Kidney epithelial cell (primary cell): Measurements from ENCODE around the gene SCGB1D1. TPM values are rescaled to one million over a fixed set of nuclear protein-coding genes. Genes with fewer than 3 reads are reported as not detected.

Source experiments
- DNase-seq: peaks from one replicate; pipeline ENCODE4 v3.0.0-alpha.2; 2010; ENCODE audit warnings: low read depth
- H3K27me3 ChIP-seq: 2 replicates; pipeline ENCODE4 v1.6.0; 2011; ENCODE audit warnings: low read length; ENCODE audit not compliant: control insufficient read depth, insufficient read depth
- H3K36me3 ChIP-seq: 2 replicates; pipeline ENCODE4 v1.5.1; 2011; ENCODE audit warnings: low read length; ENCODE audit not compliant: control insufficient read depth, insufficient read depth
- H3K4me3 ChIP-seq: 2 replicates; pipeline ENCODE4 v1.5.1; 2011; ENCODE audit warnings: low read depth, mild to moderate bottlenecking, control low read depth, low read length
- total RNA-seq: library from RNA; depleted of rRNA; stranded (reverse); fragments of >200 nt; gene quantifications from 2 replicates; pipeline ENCODE4 v1.2.3, GENCODE V29; 2015
- TF ChIP-seq, protein P1 (sequence below): IDR thresholded peaks from 2 replicates; pipeline ENCODE4 v1.5.1; 2011; ENCODE audit warnings: mild to moderate bottlenecking, moderate library complexity, low read length, control low read depth, inconsistent platforms; ENCODE audit not compliant: insufficient read depth, poor library complexity, severe bottlenecking

The SCGB1D1 gene
- total RNA-seq, 1 donor from 2014 or later = not detected

- Histone ChIP-seq H3K27me3 (no peaks in the 10 kb centered on the region), H3K4me3 (no peak overlapping the region), H3K36me3 (no peaks in the 10 kb centered on the region)
- TF ChIP-seq, protein P1, sequence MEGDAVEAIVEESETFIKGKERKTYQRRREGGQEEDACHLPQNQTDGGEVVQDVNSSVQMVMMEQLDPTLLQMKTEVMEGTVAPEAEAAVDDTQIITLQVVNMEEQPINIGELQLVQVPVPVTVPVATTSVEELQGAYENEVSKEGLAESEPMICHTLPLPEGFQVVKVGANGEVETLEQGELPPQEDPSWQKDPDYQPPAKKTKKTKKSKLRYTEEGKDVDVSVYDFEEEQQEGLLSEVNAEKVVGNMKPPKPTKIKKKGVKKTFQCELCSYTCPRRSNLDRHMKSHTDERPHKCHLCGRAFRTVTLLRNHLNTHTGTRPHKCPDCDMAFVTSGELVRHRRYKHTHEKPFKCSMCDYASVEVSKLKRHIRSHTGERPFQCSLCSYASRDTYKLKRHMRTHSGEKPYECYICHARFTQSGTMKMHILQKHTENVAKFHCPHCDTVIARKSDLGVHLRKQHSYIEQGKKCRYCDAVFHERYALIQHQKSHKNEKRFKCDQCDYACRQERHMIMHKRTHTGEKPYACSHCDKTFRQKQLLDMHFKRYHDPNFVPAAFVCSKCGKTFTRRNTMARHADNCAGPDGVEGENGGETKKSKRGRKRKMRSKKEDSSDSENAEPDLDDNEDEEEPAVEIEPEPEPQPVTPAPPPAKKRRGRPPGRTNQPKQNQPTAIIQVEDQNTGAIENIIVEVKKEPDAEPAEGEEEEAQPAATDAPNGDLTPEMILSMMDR = no peak
- no peak for DNase-seq
Observed at GRCh38 chr11:62223095-62223494, 33.1 kb downstream of the SCGB1D1 start.

DNA sequence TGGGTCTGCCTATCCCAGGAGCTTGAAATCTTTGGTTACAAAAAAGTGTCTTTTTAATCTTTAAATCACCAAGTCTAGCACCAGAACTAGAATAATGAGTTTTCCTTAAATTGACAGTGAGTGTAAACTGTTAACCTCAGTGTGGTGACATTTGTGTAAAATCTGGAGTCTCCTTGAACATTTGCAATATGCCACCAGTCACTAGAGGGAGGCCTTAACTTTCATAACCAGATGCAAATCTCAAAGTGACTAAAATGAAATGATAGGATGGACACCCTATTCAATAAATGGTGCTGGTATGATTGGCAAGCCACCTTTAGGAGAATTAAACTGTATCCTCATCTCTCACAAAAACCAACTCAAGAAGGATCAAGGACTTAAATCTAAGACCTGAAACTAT, 43.7 kb downstream of the SCGB1D1 start:
- H3K27me3 ChIP-seq = peaks cover 2% of the 10 kb centered on the region
- TF ChIP-seq, protein P1 = no peak
- DNase-seq = no peak
- H3K36me3 ChIP-seq = no peaks in the 10 kb centered on the region
- no peak overlapping the region for H3K4me3 ChIP-seq

- no peak for DNase-seq
- TF ChIP-seq, protein P1 = no peak
- H3K4me3 ChIP-seq = no peak overlapping the region
Observed at GRCh38 chr11:62236187-62236586, 46.2 kb downstream of the SCGB1D1 start.

GRCh38 chr11:62237499-62237898, 47.5 kb downstream of the SCGB1D1 start:
- TF ChIP-seq, protein P1 = no peak
- H3K36me3 ChIP-seq = no peaks in the 10 kb centered on the region

More at GRCh38 chr11:62236187-62236586, 46.2 kb downstream of the SCGB1D1 start:
- H3K36me3 ChIP-seq = no peaks in the 10 kb centered on the region
- peaks cover 4% of the 10 kb centered on the region for H3K27me3 ChIP-seq

GRCh38 chr11:62238151-62238550, 48.1 kb downstream of the SCGB1D1 start:
- no peak for DNase-seq
- TF ChIP-seq, protein P1 = no peak
- Histone ChIP-seq H3K27me3 (peaks cover 6% of the 10 kb centered on the region), H3K36me3 (no peaks in the 10 kb centered on the region), H3K4me3 (no peak overlapping the region)

More at GRCh38 chr11:62237499-62237898, 47.5 kb downstream of the SCGB1D1 start:
- Histone ChIP-seq H3K27me3 (peaks cover 6% of the 10 kb centered on the region), H3K4me3 (no peak overlapping the region)
- DNase-seq = no peak

- Histone ChIP-seq H3K36me3 (no peaks in the 10 kb centered on the region), H3K27me3 (peaks cover 6% of the 10 kb centered on the region), H3K4me3 (no peak overlapping the region)
- no peak for DNase-seq
- TF ChIP-seq, protein P1 = no peak
Observed at GRCh38 chr11:62241095-62241494, 51.1 kb downstream of the SCGB1D1 start.
